Measurements from ENCODE around the gene MMP19.
"Not testable (repeated sequence)": the region's sequence is repeated elsewhere in the genome, so short reads cannot be mapped to it uniquely, and the experiment has no call there.

Gene MMP19

GRCh38 chr12:55843431-55843830, 695 bp upstream of the MMP19 start:
- no peak for DNase-seq

GRCh38 chr12:55840581-55841351, 2.0 kb downstream of the MMP19 start:
- no peak for DNase-seq

GRCh38 chr12:55839345-55840140, 3.2 kb downstream of the MMP19 start:
- DNase-seq = no peak

- DNase-seq = no peak
Measured at GRCh38 chr12:55838361-55838760, 4.4 kb downstream of the MMP19 start.

GRCh38 chr12:55834400-55834799, 8.3 kb downstream of the MMP19 start:
- DNase-seq = not testable (repeated sequence)

GRCh38 chr12:55833056-55833455, 9.7 kb downstream of the MMP19 start:
- no peak for DNase-seq

GRCh38 chr12:55831447-55831815, 11.3 kb downstream of the MMP19 start:
- no peak for DNase-seq

GRCh38 chr12:55830601-55831446, 11.9 kb downstream of the MMP19 start:
- peak; percentile 68 for DNase-seq

- DNase-seq = peak; percentile 42
Measured at GRCh38 chr12:55829967-55830600, 12.7 kb downstream of the MMP19 start.

- no peak for DNase-seq
Measured at GRCh38 chr12:55828357-55828756, 14.4 kb downstream of the MMP19 start.

- DNase-seq = no peak
Measured at GRCh38 chr12:55827806-55828205, 14.9 kb downstream of the MMP19 start.

DNA sequence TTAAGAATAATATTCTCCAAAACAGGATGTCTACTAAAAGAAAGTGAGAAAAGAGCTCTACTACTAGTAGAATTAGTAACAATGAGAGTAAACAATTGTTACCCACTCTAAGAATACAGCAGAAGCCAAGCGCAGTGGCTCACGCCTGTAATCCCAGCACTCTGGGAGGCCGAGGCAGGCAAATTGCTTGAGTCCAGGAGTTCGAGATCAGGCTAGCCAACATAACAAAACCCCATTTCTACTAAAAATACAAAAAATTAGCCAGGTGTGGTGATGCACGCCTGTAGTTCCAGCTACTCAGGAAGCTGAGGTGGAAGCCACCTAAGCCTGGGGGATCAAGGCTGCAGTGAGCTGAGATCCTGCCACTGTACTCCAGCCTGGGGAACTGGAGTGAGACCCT, 18.0 kb downstream of the MMP19 start:
- DNase-seq = peak; percentile 22

GRCh38 chr12:55823419-55823818, 19.3 kb downstream of the MMP19 start:
- no peak for DNase-seq

DNA sequence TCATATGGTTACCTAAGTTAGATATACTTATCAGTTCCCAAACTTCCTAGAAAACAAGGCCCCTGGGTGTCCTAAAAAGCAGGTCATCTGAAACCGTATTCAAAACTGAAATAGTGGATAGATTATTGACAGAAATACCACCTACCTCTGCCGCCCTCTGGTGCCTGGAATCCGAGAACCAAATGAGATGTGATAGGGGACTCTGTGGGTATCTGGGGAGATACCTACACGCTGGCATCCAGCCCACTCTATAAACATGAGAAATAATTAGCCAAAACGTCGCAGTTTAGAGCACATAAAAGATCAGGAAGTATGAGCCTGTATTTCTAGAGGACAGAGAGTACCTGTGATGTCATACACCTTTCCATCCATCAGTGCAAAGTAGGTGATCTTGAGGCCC, 20.5 kb downstream of the MMP19 start:
- no peak for DNase-seq

DNA sequence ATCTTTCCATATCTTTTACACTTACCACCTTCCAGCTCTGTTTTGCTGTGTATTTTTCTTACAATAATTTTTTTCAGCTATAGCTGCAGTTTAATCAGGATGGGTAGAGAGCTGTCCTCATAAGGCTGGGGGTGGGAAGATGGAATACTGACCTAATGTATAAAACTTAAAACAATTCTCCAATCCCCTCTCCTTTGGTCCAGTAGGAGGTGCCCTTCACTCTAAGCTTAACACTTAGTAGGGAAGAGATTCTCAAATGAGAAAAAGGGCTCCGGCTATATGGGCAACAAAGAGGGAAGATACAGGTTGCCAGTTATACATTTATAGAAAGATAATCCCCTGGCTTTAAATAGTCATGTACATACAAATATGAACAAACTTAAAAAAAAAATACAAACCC, 22.1 kb downstream of the MMP19 start:
- no peak for DNase-seq

DNA sequence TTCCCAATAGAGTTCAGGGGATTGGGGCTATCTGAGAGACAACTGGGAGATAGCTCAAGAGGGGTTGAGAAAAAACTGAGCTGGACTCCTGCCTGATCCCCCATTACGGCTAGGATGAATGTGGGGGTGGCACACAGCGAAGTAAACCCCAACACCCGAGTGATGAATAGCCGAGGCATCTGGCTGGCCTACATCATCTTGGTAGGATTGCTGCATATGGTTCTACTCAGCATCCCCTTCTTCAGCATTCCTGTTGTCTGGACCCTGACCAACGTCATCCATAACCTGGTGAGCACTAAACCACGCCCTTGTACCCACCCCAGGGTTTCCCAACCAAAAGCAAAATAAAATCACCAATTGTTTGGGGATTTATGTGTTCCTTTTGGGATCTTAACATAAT, 23.9 kb downstream of the MMP19 start:
- no peak for DNase-seq

- DNase-seq = no peak
Measured at GRCh38 chr12:55818140-55818728, 24.5 kb downstream of the MMP19 start.

GRCh38 chr12:55817345-55818139, 25.2 kb downstream of the MMP19 start, which contains the start of the genes ORMDL2 and SARNP:
Gene ORMDL2 (plus strand): TSS chr12:55818041. CDS start chr12:55819000, 959 bp downstream.
Gene SARNP (minus strand): TSS chr12:55817724. CDS start chr12:55817701, 23 bp downstream.
- peak; percentile 96 for DNase-seq

DNA sequence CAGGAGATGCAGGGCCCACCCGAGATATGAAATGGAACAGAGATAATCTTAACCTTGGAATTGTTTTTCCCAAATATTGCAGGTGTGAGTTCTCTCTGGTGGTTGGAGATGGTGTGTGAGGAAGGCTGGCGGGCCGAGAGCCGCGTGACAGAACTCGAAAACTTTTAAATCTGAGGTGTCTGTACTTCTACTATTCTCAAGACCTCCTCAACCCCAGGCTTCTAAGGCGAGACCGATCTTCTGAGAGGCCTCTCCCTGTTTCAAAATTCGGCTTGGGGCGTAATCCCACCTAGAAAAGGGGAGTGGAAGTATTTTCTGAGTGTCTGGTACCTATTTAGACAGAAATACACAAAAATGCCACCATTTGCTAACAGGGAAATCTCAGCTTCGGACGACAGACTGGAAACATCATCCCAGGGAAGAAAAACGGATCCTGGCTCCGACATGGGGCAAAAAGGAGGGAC, 25.8 kb downstream of the MMP19 start:
- DNase-seq = no peak

DNA sequence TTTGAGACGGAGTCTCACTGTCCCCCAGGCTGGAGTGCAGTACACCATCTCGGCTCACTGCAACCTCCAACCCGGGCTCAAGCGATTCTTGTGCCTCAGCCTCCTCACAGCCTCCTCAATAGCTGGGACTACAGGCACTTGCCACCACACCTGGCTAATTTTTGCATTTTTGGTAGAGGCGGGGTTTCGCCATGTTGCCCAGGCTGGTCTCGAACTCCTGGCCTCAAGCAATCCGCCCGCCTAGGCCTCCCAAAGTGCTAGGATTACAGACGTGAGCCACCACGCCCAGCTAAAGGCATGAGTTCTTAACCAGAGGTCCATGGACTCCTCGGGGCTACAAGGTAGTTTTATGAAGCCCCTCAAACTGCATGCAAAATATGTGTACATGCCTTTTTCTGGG, 27.3 kb downstream of the MMP19 start:
- DNase-seq = no peak

- DNase-seq = no peak
Measured at GRCh38 chr12:55814257-55814656, 28.5 kb downstream of the MMP19 start.

Measured in activated CD4-positive, alpha-beta T cell treated with anti-CD3 and anti-CD28 coated beads for 48 hours (primary cell).